ENCODE measurements around the gene SLC26A11.
"Not testable (repeated sequence)": the region's sequence is repeated elsewhere in the genome, so short reads cannot be mapped to it uniquely, and the experiment has no call there.

SLC26A11 gene

GRCh38 chr17:80263253-80264204, 43.3 kb downstream of the SLC26A11 start:
- no peak for DNase-seq

- DNase-seq = no peak
Measured at GRCh38 chr17:80264205-80265075, 44.2 kb downstream of the SLC26A11 start.

DNA sequence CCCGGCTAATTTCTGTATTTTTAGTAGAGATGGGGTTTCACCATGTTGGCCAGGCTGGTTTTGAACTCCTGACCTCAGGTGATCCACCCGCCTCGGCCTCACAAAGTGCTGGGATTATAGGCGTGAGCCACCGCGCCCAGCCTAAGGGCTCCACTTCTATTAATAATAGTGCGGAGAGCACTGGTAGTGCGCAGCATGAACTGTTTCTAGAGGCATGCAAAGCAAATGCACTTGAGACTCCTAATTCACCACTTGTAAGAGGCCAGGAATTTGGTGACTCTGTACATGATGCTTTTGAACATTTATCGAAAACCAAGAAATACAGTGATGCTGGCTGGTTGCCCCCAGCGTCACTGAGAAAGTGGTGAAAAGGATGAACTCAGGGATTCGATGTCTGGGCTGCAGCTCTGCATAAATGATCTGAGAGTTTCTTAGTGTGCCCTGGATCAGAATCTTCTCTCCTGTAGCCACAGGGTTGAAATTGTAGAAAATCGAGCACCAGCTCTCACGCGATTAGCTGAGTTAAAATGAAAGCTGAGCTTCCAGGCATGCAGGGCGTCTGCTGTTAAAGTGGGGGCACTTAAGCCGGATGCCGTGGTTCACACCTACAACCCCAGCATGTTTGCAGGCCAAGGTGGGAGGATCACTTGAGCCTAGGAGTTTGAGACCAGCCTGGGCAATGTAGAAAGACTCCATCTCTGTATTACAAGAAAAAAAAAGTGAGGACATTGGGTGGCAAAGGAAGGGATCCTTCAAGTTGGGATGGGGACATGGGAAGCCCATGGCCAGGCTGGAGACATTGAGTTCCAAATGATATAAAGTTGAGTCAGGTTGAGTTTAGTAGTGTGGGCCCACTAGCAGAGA, 45.2 kb downstream of the SLC26A11 start:
- no peak for DNase-seq

- no peak for DNase-seq
Measured at GRCh38 chr17:80267391-80267790, 47.2 kb downstream of the SLC26A11 start.

DNA sequence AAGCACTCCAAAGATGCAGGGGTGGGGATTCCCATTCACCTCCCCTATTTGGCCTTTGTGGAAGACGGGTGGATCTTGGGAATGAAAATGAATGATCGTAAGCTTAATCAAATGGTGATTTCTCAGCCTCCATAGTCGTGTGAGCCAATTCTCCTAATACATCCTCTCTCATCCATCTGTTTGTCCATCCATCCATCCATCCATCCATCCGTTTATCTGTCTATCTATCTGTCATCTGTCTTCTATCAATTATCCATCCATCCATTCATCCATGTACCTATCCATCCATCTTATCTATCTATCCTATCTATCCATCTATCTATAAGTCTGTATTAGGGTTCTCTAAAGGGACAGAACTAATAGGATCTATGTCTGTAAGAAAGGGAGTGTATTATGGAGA, 48.2 kb downstream of the SLC26A11 start:
- DNase-seq = no peak

DNA sequence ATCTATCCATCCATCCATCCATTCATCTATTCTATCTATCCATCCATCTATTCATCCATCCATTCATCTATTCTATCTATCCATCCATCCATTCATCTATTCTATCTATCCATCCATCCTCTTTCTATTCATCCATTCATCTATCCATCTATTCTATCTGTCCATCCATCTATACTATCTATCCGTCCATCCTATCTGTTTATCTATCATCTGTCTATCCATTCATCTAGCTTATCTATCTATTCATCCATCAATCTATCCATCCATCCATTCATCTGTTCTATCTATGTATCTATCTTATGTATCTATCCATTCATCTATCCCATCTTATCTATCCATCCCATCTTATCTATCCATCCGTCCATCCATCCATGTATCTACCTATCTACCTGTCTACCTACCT, 49.2 kb downstream of the SLC26A11 start:
- DNase-seq = no peak

- no peak for DNase-seq
Measured at GRCh38 chr17:80270104-80270503, 49.9 kb downstream of the SLC26A11 start.

DNA sequence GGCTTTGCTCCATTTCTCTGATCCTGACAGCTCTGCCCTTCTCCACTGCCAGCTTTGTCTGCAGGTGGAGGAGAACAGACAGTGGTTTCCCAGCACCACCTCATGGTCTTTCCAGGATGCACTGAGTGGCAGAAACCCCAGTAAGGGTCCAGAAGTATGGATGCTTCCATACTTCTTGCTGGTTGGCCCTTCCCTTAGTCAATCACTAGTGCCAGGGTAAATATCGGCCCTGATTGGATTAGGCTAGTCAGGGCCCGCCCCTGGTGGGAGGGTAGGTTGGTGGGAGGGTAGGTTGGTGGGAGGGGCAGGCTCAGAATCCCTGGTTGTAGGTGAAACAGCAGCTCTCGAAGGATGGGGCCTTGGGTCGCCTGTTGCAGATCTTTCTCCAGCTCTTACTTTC, 50.6 kb downstream of the SLC26A11 start:
- no peak for DNase-seq

- DNase-seq = no peak
Measured at GRCh38 chr17:80272366-80272765, 52.1 kb downstream of the SLC26A11 start.

GRCh38 chr17:80274331-80274730, 54.1 kb downstream of the SLC26A11 start:
- DNase-seq = no peak

DNA sequence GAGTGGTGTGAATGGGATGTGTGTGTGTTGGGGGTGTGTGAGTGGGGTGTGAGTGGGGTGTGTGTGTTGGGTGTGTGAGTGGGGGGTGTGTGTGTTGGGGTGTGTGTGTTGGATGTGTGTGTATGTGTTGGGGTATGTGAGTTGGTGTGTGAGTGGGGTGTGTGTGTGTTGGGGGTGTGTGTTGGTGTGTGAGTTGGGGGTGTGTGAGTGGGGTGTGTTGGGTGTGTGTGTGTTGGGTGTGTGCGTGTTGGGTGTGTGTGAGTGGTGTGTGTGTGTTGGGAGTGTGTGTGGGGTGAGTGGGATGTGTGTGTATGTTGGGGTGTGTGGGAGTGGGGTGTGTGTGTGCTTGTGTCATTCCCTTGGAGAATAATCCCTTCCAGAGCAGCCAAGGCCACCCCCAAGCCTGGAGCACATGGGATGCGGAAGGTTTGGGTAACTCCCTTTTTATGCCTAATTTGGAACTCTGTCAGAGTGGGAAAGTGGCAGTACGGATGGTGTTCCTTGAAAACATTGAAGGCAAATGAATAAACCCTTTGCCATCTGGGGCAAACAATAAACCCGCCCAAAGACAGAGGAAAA, 54.7 kb downstream of the SLC26A11 start:
- DNase-seq = no peak

DNA sequence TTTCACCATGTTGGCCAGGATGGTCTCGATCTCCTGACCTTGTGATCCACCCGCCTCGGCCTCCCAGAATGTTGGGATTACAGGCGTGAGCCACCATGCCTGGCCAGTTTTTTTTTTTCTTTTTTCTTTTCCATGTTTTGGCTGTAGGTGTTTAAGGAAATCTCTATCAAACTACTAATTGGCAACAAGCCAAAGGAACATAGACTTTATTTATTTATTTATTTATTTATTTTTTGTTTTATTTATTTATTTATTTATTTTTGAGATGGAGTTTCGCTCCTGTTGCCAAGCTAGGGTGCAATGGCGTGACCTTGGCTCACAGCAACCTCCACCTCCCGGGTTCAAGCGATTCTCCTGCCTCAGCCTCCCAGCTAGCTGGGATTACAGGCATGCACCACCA, 55.6 kb downstream of the SLC26A11 start:
- not testable (repeated sequence) for DNase-seq

GRCh38 chr17:80277751-80278671, 57.8 kb downstream of the SLC26A11 start:
- DNase-seq = no peak

DNA sequence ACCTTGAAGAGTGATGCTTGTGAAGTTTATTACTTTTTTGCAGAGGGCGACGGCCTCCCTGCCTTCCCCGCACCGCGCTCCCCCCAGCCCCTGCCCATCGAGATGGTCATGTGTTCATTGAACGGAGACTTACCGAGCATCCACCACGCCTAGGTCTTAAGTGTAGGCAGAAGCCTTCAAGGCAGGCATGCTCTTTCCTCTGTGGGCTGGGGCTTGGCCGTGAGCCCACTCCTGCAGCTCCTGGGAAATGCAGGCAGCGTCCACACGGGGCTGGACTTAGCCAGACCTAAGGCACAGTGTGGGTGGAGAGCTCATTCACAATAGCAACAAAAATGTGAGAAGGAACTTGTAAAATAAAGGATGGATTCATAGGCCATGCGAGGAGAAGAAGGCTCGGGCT, 59.7 kb downstream of the SLC26A11 start:
- DNase-seq = no peak

- DNase-seq = no peak
Measured at GRCh38 chr17:80281516-80281915, 61.3 kb downstream of the SLC26A11 start.

GRCh38 chr17:80283116-80283852, 63.1 kb downstream of the SLC26A11 start:
- no peak for DNase-seq

GRCh38 chr17:80284631-80285030, 64.4 kb downstream of the SLC26A11 start:
- no peak for DNase-seq

DNA sequence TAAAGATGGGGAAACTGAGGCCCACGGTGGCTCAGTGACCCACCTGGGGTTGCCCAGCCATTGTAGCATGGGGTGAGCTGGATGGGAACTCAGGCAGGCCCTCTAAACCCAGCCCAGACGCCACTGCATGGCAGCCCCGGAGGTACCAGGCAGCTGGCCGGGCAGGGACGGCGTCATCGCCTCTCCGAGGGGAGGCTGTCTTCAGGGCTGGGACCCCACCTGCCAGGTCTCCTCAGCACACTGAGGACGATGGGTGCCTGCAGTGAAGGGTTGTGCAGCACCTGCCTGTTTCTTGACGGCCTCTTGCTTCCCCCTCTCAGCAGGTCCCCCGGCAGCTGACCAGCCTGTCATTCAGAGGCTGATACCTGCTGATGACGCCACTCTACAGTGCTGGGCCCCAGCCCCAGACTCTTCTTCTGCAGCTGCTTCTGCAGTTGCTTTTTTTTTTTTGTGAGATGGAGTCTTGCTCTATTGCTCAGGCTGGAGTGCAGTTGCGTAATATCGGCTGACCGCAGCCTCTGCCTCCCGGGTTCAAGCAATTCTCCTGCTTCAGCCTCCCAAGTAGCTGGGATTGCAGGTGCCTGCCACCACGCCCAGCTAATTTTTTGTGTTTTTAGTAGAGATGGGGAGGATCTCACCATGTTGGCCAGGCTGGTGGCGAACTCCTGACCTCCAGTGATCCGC, 65.2 kb downstream of the SLC26A11 start:
- no peak for DNase-seq

- DNase-seq = no peak
Measured at GRCh38 chr17:80286638-80286960, 66.4 kb downstream of the SLC26A11 start.

DNA sequence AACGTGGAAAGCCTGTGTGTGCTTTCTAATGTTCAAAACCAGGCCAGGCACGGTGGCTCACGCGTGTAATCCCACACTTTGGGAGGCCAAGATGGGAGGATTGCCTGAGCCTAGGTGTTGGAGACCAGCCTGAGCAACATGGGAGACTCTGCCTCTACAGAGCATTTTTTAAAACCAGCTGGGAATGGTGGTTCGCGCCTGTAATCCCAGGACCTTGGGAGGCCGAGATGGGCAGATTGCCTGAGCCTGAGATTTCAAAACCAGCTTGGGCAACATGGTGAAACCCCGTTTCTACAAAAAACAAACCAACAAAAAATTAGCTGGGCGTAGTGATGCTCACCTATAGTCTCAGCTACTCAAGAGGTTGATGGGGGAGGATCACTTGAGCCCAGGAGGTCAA, 66.8 kb downstream of the SLC26A11 start:
- no peak for DNase-seq

Data from NCI-H748 treated with DMSO at 0.1 percent for 48 hours (cell line).